Nephron (organoid): ENCODE measurements around the gene MBNL1.

Experiments used
- H3K27ac Mint-ChIP-seq, 3 experiments: 2 replicates each; pipeline ENCODE4 v1.8.0; 2020; ENCODE audit warnings: mixed read lengths in 3 of 3, mild to moderate bottlenecking in 2 of 3, moderate library complexity in 1 of 3
- H3K27me3 Mint-ChIP-seq: 2 replicates; pipeline ENCODE4 v1.8.0; 2021; ENCODE audit warnings: low read depth, mild to moderate bottlenecking, moderate library complexity, mixed read lengths
- H3K36me3 Mint-ChIP-seq: 2 replicates; pipeline ENCODE4 v1.8.0; 2020; ENCODE audit warnings: low read depth, mixed read lengths
- H3K4me1 Mint-ChIP-seq: 2 replicates; pipeline ENCODE4 v1.8.0; 2020; ENCODE audit warnings: mixed read lengths
- H3K4me3 Mint-ChIP-seq, 3 experiments: 2 replicates each; pipeline ENCODE4 v1.8.0; 2020; ENCODE audit warnings: mild to moderate bottlenecking in 3 of 3, mixed read lengths in 3 of 3, moderate library complexity in 2 of 3
- H3K9me3 Mint-ChIP-seq: 2 replicates; pipeline ENCODE4 v1.8.0; 2020; ENCODE audit warnings: mixed read lengths
- CTCF ChIP-seq, 3 experiments: fragments of 200-600 bp; sonication (generic); IDR thresholded peaks; one replicate each; pipeline ENCODE4 v1.5.0; 2021; ENCODE audit warnings: antibody characterized with exemption in 3 of 3; ENCODE audit not compliant: unreplicated experiment in 3 of 3

The MBNL1 gene

GRCh38 chr3:152382312-152383135 lies 113.8 kb downstream of the MBNL1 start:
- H3K36me3 Mint-ChIP-seq = peaks cover 4% of the 10 kb centered on the region

GRCh38 chr3:152383136-152383606 lies 114.4 kb downstream of the MBNL1 start:
- H3K9me3 Mint-ChIP-seq = no peaks in the 10 kb centered on the region
- no peaks in the 10 kb centered on the region for H3K27me3 Mint-ChIP-seq
- no peak for TF ChIP-seq CTCF (IDR thresholded peaks at IDR 0.05; ENCODE audit: unreplicated experiment in 3 of 3)
- no peak overlapping the region for H3K4me3 Mint-ChIP-seq
- H3K27ac Mint-ChIP-seq = peak overlapping the region; percentile 12 to 80 (median 59)
- peaks cover 41% of the 10 kb centered on the region for H3K4me1 Mint-ChIP-seq
- H3K36me3 Mint-ChIP-seq = no peaks in the 10 kb centered on the region

More at GRCh38 chr3:152382312-152383135, 113.8 kb downstream of the MBNL1 start:
- Mint-ChIP-seq H3K27me3 (no peaks in the 10 kb centered on the region), H3K27ac (peak overlapping the region; percentile 55 to 80 (median 59)), H3K9me3 (no peaks in the 10 kb centered on the region), H3K4me3 (peak overlapping the region in 2 of 3 experiments; percentile 64 to 67), H3K4me1 (peaks cover 41% of the 10 kb centered on the region)
- TF ChIP-seq CTCF (IDR thresholded peaks at IDR 0.05; ENCODE audit: unreplicated experiment in 3 of 3) = no peak

- Mint-ChIP-seq H3K4me3 (no peak overlapping the region), H3K4me1 (peaks cover 41% of the 10 kb centered on the region), H3K36me3 (no peaks in the 10 kb centered on the region), H3K27ac (no peak overlapping the region), H3K27me3 (no peaks in the 10 kb centered on the region), H3K9me3 (no peaks in the 10 kb centered on the region)
- TF ChIP-seq CTCF (IDR thresholded peaks at IDR 0.05; ENCODE audit: unreplicated experiment in 3 of 3) = no peak
Measured at GRCh38 chr3:152384412-152384811, 115.7 kb downstream of the MBNL1 start.

- no peak overlapping the region for H3K27ac Mint-ChIP-seq
- TF ChIP-seq CTCF (IDR thresholded peaks at IDR 0.05; ENCODE audit: unreplicated experiment in 3 of 3) = no peak
Measured at GRCh38 chr3:152385761-152386160, 117.0 kb downstream of the MBNL1 start.

GRCh38 chr3:152386208-152386607 lies 117.5 kb downstream of the MBNL1 start:
- H3K4me3 Mint-ChIP-seq = no peak overlapping the region
- H3K27me3 Mint-ChIP-seq = no peaks in the 10 kb centered on the region
- TF ChIP-seq CTCF (IDR thresholded peaks at IDR 0.05; ENCODE audit: unreplicated experiment in 3 of 3) = no peak
- H3K36me3 Mint-ChIP-seq = no peaks in the 10 kb centered on the region
- peaks cover 43% of the 10 kb centered on the region for H3K4me1 Mint-ChIP-seq
- no peaks in the 10 kb centered on the region for H3K9me3 Mint-ChIP-seq
- H3K27ac Mint-ChIP-seq = no peak overlapping the region

More at GRCh38 chr3:152385761-152386160, 117.0 kb downstream of the MBNL1 start:
- Mint-ChIP-seq H3K36me3 (no peaks in the 10 kb centered on the region), H3K27me3 (no peaks in the 10 kb centered on the region), H3K4me1 (peaks cover 38% of the 10 kb centered on the region), H3K9me3 (no peaks in the 10 kb centered on the region), H3K4me3 (no peak overlapping the region)

- Mint-ChIP-seq H3K27ac (no peak overlapping the region), H3K4me3 (no peak overlapping the region), H3K27me3 (no peaks in the 10 kb centered on the region), H3K36me3 (no peaks in the 10 kb centered on the region), H3K4me1 (peaks cover 46% of the 10 kb centered on the region), H3K9me3 (no peaks in the 10 kb centered on the region)
- no peak for TF ChIP-seq CTCF (IDR thresholded peaks at IDR 0.05; ENCODE audit: unreplicated experiment in 3 of 3)
Measured at GRCh38 chr3:152388631-152389030, 119.9 kb downstream of the MBNL1 start.
